HEK293 (cell line): Measurements from ENCODE around the gene HSPA14.

Experiments used
- CTCF ChIA-PET: fragments of 350-600 bp; formaldehyde crosslinking; extraction: SDS; loops from one replicate; lab custom pipeline; 2021; ENCODE audit warnings: antibody characterized with exemption; lab: Yijun Ruan, JAX
- POLR2A ChIA-PET: fragments of 300-600 bp; formaldehyde crosslinking; extraction: SDS; loops from one replicate; lab custom pipeline; 2020; ENCODE audit warnings: antibody characterized with exemption, inconsistent platforms; lab: Yijun Ruan, JAX
- H3K27ac ChIP-seq: fragments of 200-500 bp; sonication (Bioruptor generic); 2 replicates; pipeline ENCODE4 v1.5.1; 2014; ENCODE audit warnings: low read depth, low read length, control low read depth, inconsistent platforms; ENCODE audit errors: extremely low read depth
- H3K36me3 ChIP-seq, 2 experiments: fragments of 200-500 bp in 1 of 2; sonication (Bioruptor generic) in 1 of 2; 1 replicate in 1 of 2; 2 replicates in 1 of 2; pipeline ENCODE4 v1.5.1; 2014 to 2017; ENCODE audit warnings: inconsistent platforms in 2 of 2, low read length in 2 of 2; ENCODE audit not compliant: control insufficient read depth in 2 of 2, insufficient read depth in 1 of 2
- H3K4me1 ChIP-seq: fragments of 200-500 bp; sonication (Bioruptor generic); 2 replicates; pipeline ENCODE4 v1.5.1; 2014; ENCODE audit warnings: mild to moderate bottlenecking, low read length, inconsistent platforms; ENCODE audit not compliant: control insufficient read depth, insufficient read depth
- H3K4me3 ChIP-seq: 2 replicates; pipeline ENCODE4 v1.5.1; 2011; ENCODE audit warnings: low read depth, mild to moderate bottlenecking, control low read depth, low read length, moderate library complexity
- H3K9me3 ChIP-seq: fragments of 200-500 bp; sonication (Bioruptor generic); 2 replicates; pipeline ENCODE4 v1.5.1; 2014; ENCODE audit warnings: low read depth, low read length, inconsistent platforms; ENCODE audit not compliant: control insufficient read depth, insufficient read depth
- GLI4 ChIP-seq: fragments of 450-650 bp; formaldehyde crosslinking; IDR thresholded peaks from 2 replicates; pipeline ENCODE4 v1.5.1; 2016; ENCODE audit warnings: missing biosample characterization, missing genetic modification characterization
- OSR2 ChIP-seq: fragments of 450-650 bp; formaldehyde crosslinking; IDR thresholded peaks from 2 replicates; pipeline ENCODE4 v1.5.1; 2016; ENCODE audit warnings: missing biosample characterization, missing genetic modification characterization
- SCRT1 ChIP-seq: fragments of 450-650 bp; formaldehyde crosslinking; IDR thresholded peaks from 2 replicates; pipeline ENCODE4 v1.5.1; 2016; ENCODE audit warnings: missing biosample characterization, missing genetic modification characterization, borderline replicate concordance
- ZNF10 ChIP-seq: fragments of 450-650 bp; formaldehyde crosslinking; IDR thresholded peaks from 2 replicates; pipeline ENCODE4 v1.5.1; 2017; ENCODE audit warnings: missing biosample characterization, missing genetic modification characterization
- ZNF112 ChIP-seq: fragments of 450-650 bp; formaldehyde crosslinking; IDR thresholded peaks from 2 replicates; pipeline ENCODE4 v1.5.0; 2017; ENCODE audit warnings: missing biosample characterization, missing genetic modification characterization
- ZNF169 ChIP-seq: fragments of 450-650 bp; formaldehyde crosslinking; IDR thresholded peaks from 2 replicates; pipeline ENCODE4 v1.5.1; 2016; ENCODE audit warnings: missing biosample characterization, missing genetic modification characterization
- ZNF175 ChIP-seq: fragments of 450-650 bp; formaldehyde crosslinking; IDR thresholded peaks from 2 replicates; pipeline ENCODE4 v1.5.1; 2016; ENCODE audit warnings: missing biosample characterization, missing genetic modification characterization
- ZNF223 ChIP-seq: fragments of 450-650 bp; formaldehyde crosslinking; IDR thresholded peaks from 2 replicates; pipeline ENCODE4 v1.5.1; 2016; ENCODE audit warnings: missing biosample characterization, missing genetic modification characterization
- ZNF302 ChIP-seq: fragments of 450-650 bp; formaldehyde crosslinking; IDR thresholded peaks from 2 replicates; pipeline ENCODE4 v1.5.1; 2016; ENCODE audit warnings: missing biosample characterization, missing genetic modification characterization, low read depth
- ZNF473 ChIP-seq: fragments of 450-650 bp; formaldehyde crosslinking; IDR thresholded peaks from 2 replicates; pipeline ENCODE4 v1.5.1; 2017; ENCODE audit warnings: missing biosample characterization, missing genetic modification characterization
- TF ChIP-seq, protein P1 (sequence below): fragments of 450-650 bp; formaldehyde crosslinking; IDR thresholded peaks from 2 replicates; pipeline ENCODE4 v1.5.1; 2017; ENCODE audit warnings: missing biosample characterization, missing genetic modification characterization
- TF ChIP-seq, protein P2 (sequence below): fragments of 450-650 bp; formaldehyde crosslinking; IDR thresholded peaks from 2 replicates; pipeline ENCODE4 v1.5.1; 2017; ENCODE audit warnings: missing biosample characterization, mild to moderate bottlenecking, missing genetic modification characterization, moderate library complexity
- TF ChIP-seq, protein P3 (sequence below): fragments of 450-650 bp; formaldehyde crosslinking; IDR thresholded peaks from 2 replicates; pipeline ENCODE4 v1.5.1; 2017; ENCODE audit warnings: missing biosample characterization, missing genetic modification characterization
- TF ChIP-seq, protein P4 (sequence below): fragments of 450-650 bp; formaldehyde crosslinking; IDR thresholded peaks from 2 replicates; pipeline ENCODE4 v1.5.0; 2017; ENCODE audit warnings: missing biosample characterization, missing genetic modification characterization, borderline replicate concordance

HSPA14 gene

DNA sequence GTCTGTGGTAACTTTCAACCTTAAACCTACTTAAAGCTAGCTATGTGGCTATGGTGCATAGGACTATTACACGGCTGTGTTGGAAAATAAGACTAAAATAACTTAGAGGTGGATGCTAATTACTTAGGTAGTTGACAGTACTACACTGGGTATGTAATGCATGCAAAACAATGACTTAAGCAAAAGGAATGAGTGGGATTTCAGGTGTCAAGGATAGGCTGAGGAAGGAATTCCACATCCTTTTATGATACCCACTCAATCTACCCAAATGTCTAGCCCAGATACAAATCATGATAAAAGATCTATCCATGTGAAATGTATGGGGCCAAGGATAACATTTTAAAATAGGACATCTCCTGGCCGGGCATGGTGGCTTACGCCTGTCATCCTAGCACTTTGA is 14.1 kb upstream of the HSPA14 start (continued):
- no peak for TF ChIP-seq ZNF302 (tag by site-specific recombination)
- TF ChIP-seq, protein P1, sequence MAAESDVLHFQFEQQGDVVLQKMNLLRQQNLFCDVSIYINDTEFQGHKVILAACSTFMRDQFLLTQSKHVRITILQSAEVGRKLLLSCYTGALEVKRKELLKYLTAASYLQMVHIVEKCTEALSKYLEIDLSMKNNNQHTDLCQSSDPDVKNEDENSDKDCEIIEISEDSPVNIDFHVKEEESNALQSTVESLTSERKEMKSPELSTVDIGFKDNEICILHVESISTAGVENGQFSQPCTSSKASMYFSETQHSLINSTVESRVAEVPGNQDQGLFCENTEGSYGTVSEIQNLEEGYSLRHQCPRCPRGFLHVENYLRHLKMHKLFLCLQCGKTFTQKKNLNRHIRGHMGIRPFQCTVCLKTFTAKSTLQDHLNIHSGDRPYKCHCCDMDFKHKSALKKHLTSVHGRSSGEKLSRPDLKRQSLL = no peak
- TF ChIP-seq, all 188 proteins: peak for 0

DNA sequence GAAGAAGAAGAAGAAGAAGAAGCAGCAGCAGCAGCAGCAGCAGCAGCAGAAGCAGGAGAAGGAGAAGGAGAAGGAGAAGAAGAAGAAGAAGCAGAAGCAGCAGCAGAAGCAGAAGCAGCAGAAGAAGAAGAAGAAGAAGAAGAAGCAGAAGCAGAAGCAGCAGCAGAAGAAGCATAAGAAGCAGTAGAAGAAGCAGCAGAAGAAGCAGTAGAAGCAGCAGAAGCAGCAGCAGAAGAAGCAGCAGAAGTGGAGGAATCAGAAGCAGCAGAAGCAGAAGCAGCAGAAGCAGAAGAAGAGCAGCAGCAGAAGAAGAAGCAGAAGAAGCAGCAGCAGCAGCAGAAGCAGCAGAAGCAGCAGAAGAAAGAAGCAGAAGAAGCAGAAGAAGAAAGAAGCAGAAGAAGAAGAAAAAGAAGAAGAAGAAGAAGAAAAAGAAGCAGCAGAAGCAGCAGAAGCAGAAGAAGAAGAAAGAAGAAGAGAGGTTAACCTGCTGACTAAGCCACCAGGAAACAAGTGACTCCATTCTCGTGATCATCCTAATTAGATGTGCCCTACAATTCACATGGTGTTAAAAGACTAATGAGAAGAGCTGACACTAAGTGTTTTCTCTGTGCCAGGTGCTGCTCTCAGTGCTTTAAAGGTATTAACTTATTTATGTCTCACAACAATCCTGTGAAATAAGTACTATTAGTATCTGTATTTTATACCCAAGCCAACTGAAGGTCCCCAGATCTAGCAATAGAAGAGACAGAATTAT is 11.9 kb upstream of the HSPA14 start:
- no peaks in the 10 kb centered on the region for H3K36me3 ChIP-seq
- CTCF ChIA-PET = no interaction called here
- H3K27ac ChIP-seq = no peak overlapping the region
- POLR2A ChIA-PET = interaction anchor here (0.6 to 1.5 kb wide), 2 partner anchors 11 to 226 kb away, joined by 5 to 6 read pairs; partner anchors contain the start of genes CDNF, HSPA14 and MSANTD7
- no peak overlapping the region for H3K4me3 ChIP-seq
- no peaks in the 10 kb centered on the region for H3K9me3 ChIP-seq
- H3K4me1 ChIP-seq = no peaks in the 10 kb centered on the region
- TF ChIP-seq, protein P2, sequence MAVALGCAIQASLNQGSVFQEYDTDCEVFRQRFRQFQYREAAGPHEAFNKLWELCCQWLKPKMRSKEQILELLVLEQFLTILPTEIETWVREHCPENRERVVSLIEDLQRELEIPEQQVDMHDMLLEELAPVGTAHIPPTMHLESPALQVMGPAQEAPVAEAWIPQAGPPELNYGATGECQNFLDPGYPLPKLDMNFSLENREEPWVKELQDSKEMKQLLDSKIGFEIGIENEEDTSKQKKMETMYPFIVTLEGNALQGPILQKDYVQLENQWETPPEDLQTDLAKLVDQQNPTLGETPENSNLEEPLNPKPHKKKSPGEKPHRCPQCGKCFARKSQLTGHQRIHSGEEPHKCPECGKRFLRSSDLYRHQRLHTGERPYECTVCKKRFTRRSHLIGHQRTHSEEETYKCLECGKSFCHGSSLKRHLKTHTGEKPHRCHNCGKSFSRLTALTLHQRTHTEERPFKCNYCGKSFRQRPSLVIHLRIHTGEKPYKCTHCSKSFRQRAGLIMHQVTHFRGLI (tag by site-specific recombination) = no peak
- TF ChIP-seq OSR2 = peak; percentile 51; the same call in 1 of the 2 replicates
- TF ChIP-seq, protein P3, sequence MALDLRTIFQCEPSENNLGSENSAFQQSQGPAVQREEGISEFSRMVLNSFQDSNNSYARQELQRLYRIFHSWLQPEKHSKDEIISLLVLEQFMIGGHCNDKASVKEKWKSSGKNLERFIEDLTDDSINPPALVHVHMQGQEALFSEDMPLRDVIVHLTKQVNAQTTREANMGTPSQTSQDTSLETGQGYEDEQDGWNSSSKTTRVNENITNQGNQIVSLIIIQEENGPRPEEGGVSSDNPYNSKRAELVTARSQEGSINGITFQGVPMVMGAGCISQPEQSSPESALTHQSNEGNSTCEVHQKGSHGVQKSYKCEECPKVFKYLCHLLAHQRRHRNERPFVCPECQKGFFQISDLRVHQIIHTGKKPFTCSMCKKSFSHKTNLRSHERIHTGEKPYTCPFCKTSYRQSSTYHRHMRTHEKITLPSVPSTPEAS (tag by site-specific recombination) = no peak
- no peak for TF ChIP-seq ZNF473
- peak; percentile 79; the same call in 1 of the 2 replicates for TF ChIP-seq ZNF169
- TF ChIP-seq ZNF112 (tag by site-specific recombination) = no peak

DNA sequence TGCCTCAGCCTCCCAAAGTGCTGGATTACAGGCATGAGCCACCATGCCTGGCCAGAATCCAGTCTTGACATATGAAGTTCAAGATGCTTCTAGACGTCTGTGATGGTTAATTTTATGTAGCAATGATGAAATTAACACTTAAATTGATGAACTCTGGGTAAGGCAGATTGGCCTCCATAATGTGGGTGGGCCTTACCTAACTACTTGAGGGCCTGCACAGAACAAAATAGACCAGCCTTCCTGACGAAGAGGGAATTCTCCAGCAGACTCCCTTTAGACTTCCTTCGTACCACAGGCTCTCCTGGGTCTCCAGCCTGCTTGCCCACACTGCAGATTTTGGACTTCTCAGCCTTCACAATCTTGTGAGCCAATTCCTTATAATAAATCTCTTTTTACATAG is 5.0 kb upstream of the HSPA14 start:
- H3K4me3 ChIP-seq = no peak overlapping the region
- no peaks in the 10 kb centered on the region for H3K9me3 ChIP-seq
- H3K36me3 ChIP-seq = no peaks in the 10 kb centered on the region
- peaks cover 5% of the 10 kb centered on the region; the same call in 1 of the 2 replicates for H3K4me1 ChIP-seq
- CTCF ChIA-PET = no interaction called here
- H3K27ac ChIP-seq = no peak overlapping the region
- TF ChIP-seq, protein P4, sequence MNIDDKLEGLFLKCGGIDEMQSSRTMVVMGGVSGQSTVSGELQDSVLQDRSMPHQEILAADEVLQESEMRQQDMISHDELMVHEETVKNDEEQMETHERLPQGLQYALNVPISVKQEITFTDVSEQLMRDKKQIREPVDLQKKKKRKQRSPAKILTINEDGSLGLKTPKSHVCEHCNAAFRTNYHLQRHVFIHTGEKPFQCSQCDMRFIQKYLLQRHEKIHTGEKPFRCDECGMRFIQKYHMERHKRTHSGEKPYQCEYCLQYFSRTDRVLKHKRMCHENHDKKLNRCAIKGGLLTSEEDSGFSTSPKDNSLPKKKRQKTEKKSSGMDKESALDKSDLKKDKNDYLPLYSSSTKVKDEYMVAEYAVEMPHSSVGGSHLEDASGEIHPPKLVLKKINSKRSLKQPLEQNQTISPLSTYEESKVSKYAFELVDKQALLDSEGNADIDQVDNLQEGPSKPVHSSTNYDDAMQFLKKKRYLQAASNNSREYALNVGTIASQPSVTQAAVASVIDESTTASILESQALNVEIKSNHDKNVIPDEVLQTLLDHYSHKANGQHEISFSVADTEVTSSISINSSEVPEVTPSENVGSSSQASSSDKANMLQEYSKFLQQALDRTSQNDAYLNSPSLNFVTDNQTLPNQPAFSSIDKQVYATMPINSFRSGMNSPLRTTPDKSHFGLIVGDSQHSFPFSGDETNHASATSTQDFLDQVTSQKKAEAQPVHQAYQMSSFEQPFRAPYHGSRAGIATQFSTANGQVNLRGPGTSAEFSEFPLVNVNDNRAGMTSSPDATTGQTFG = no peak
- TF ChIP-seq GLI4 (tag by site-specific recombination) (no peak), ZNF175 (tag by site-specific recombination) (no peak), ZNF10 (tag by site-specific recombination) (peak; percentile 95), SCRT1 (tag by site-specific recombination) (no peak), ZNF223 (tag by site-specific recombination) (no peak)
- POLR2A ChIA-PET = no interaction called here
